ENCODE data around the gene SCN7A.
A peak's percentile ranks its signal among the peaks of the same experiment; 100 is the strongest.

GRCh38 chr2:166485558-166486178 is 8.4 kb downstream of the SCN7A start:
- TF ChIP-seq POLR2A (IDR thresholded peaks at IDR 0.05; ENCODE audit: low read depth) = no peak
- no peak for TF ChIP-seq EP300 (IDR thresholded peaks at IDR 0.05)
- no peak for TF ChIP-seq CTCF (IDR thresholded peaks at IDR 0.05)
- TF ChIP-seq POLR2AphosphoS5 (IDR thresholded peaks at IDR 0.05) = peak in 1 of 2 donors; percentile 9
